Tibial artery (tissue), 4 donors: ENCODE results near the gene C17orf50.

ENCODE experiments used
- DNase-seq, 2 donors: peaks; one replicate each; pipeline ENCODE4 v3.0.0-alpha.2; 2019
- H3K27ac ChIP-seq, 2 donors: fragments of 200-600 bp; sonication (generic) in 1 of 2; 1 replicate in 1 of 2; 2 replicates in 1 of 2; pipeline ENCODE4 v1.5.1; 2018 to 2019; ENCODE audit warnings: mild to moderate bottlenecking in 1 of 2
- H3K27me3 ChIP-seq, 2 donors: fragments of 200-600 bp; sonication (generic) in 1 of 2; one replicate each; pipeline versions ENCODE4 v1.5.1 to v1.6.0; 2016 to 2019
- H3K36me3 ChIP-seq, 3 donors: fragments of 200-600 bp; sonication (generic) in 2 of 3; one replicate each; pipeline ENCODE4 v1.5.1; 2016 to 2019; ENCODE audit warnings: mild to moderate bottlenecking in 2 of 3
- H3K4me1 ChIP-seq, 4 donors: fragments of 200-600 bp; sonication (generic) in 2 of 4; 1 replicate in 3 of 4; 2 replicates in 1 of 4; pipeline ENCODE4 v1.5.1; 2016 to 2019
- H3K4me3 ChIP-seq, 2 donors: fragments of 200-600 bp; sonication (generic) in 1 of 2; 1 replicate in 1 of 2; 2 replicates in 1 of 2; pipeline ENCODE4 v1.5.1; 2018 to 2019; ENCODE audit warnings: mild to moderate bottlenecking in 2 of 2
- H3K9me3 ChIP-seq, 3 donors: fragments of 200-600 bp; sonication (generic) in 1 of 3; one replicate each; pipeline ENCODE4 v1.5.1; 2016 to 2019
- intact Hi-C: fragments of 100-400 bp; cut with DNase I; formaldehyde crosslinking; loops from one replicate; pipeline ENCODE4 v1.15.0; 2023; ENCODE audit warnings: low total_unique reads
- TF ChIP-seq, protein P1 (sequence below), 2 experiments: fragments of 200-600 bp in 1 of 2; fragments of 450-650 bp in 1 of 2; IDR thresholded peaks; one replicate each; pipeline ENCODE4 v1.5.1; 2017 to 2019; ENCODE audit warnings: antibody characterized with exemption in 2 of 2, mild to moderate bottlenecking in 1 of 2, moderate library complexity in 1 of 2

The C17orf50 gene

DNA sequence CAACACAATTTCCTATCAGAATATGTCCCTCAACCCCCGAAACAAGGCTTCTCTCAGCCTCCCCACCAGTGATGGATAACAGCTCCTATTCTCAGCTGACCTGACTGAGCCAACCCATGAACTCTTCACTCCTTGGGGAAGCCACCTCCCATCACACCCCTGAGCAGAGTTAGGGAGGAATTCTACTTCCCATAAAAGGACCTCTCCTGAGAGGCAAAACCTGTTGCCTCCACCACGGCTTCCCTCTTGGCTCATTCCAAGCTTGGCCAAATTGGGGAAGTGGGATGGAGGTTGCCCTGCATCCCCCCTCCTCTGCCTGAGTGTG is 34.9 kb upstream of the C17orf50 start:
- Histone ChIP-seq H3K4me3 (no peak overlapping the region), H3K27me3 (no peaks in the 10 kb centered on the region), H3K4me1 (peaks cover 0 to 29% (median 14%) of the 10 kb centered on the region in 4 donors), H3K27ac (no peak overlapping the region), H3K36me3 (peaks cover 40 to 55% (median 52%) of the 10 kb centered on the region in 3 donors), H3K9me3 (no peaks in the 10 kb centered on the region)
- intact Hi-C loops: no loop called here
- DNase-seq: no peak
- TF ChIP-seq, protein P1, sequence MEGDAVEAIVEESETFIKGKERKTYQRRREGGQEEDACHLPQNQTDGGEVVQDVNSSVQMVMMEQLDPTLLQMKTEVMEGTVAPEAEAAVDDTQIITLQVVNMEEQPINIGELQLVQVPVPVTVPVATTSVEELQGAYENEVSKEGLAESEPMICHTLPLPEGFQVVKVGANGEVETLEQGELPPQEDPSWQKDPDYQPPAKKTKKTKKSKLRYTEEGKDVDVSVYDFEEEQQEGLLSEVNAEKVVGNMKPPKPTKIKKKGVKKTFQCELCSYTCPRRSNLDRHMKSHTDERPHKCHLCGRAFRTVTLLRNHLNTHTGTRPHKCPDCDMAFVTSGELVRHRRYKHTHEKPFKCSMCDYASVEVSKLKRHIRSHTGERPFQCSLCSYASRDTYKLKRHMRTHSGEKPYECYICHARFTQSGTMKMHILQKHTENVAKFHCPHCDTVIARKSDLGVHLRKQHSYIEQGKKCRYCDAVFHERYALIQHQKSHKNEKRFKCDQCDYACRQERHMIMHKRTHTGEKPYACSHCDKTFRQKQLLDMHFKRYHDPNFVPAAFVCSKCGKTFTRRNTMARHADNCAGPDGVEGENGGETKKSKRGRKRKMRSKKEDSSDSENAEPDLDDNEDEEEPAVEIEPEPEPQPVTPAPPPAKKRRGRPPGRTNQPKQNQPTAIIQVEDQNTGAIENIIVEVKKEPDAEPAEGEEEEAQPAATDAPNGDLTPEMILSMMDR (IDR thresholded peaks at IDR 0.05): no peak

- Histone ChIP-seq H3K9me3 (no peaks in the 10 kb centered on the region), H3K4me3 (no peak overlapping the region), H3K27me3 (no peaks in the 10 kb centered on the region), H3K27ac (peak overlapping the region in 1 of 2 donors; percentile 29), H3K4me1 (peaks cover 0 to 34% (median 20%) of the 10 kb centered on the region in 4 donors), H3K36me3 (peaks cover 35 to 53% (median 46%) of the 10 kb centered on the region in 3 donors)
- TF ChIP-seq, protein P1 (IDR thresholded peaks at IDR 0.05): no peak
- intact Hi-C loops: no loop called here
- peak in 1 of 2 donors; percentile 68 for DNase-seq
Measured at GRCh38 chr17:35726127-35726952, 34.3 kb upstream of the C17orf50 start.

DNA sequence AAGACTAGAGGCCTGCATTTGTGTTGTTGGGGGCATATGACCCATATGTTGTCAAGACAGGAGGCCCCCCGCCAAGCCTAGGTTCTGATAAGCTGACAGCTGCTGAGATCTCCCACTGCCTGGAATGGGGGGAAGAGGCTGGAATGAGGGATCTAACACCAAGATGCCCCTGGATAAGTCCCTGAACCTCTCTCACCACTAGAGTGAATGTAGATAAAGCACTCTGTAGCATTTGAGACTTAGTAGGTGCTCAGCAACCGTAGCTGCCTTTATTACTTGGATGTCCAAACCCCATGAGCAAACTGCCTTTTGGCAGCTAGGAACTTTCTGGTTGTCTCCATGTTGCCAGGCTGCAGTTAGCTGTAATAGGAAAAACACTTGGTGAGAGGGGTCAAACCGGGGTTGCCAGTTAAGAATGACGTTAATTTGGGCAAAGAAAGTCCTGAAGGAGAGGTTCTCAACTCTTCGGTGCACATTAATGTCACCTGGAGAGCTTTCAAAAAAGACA is 33.7 kb upstream of the C17orf50 start:
- intact Hi-C loops: no loop called here
- H3K4me3 ChIP-seq: no peak overlapping the region
- H3K4me1 ChIP-seq: peaks cover 0 to 41% (median 24%) of the 10 kb centered on the region in 4 donors
- peaks cover 29 to 46% (median 40%) of the 10 kb centered on the region in 3 donors for H3K36me3 ChIP-seq
- H3K27me3 ChIP-seq: no peaks in the 10 kb centered on the region
- H3K27ac ChIP-seq: peak overlapping the region in 1 of 2 donors; percentile 29
- TF ChIP-seq, protein P1 (IDR thresholded peaks at IDR 0.05): no peak
- H3K9me3 ChIP-seq: no peaks in the 10 kb centered on the region
- DNase-seq: no peak

DNA sequence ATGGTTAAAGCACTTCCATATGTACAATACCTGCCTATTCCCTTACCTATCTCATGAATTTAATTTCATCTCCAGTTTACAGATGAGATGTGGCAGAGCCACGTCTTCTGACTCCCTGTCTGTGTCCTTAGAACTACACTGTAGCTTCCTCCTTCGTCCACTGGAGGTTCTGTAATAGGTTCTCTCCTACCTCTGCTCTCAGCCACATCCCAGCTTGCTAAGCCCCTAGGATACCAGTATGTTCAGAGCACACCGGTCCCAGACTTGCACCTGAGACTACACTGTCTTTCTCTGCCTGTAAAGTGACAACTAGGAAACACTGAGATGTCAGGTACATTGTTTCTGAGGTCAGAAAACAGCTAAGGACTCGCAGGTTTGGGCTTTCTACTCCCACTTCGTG is 33.1 kb upstream of the C17orf50 start:
- Histone ChIP-seq H3K27ac (no peak overlapping the region), H3K27me3 (no peaks in the 10 kb centered on the region), H3K9me3 (no peaks in the 10 kb centered on the region), H3K36me3 (peaks cover 29 to 46% (median 38%) of the 10 kb centered on the region in 3 donors), H3K4me1 (peaks cover 0 to 47% (median 29%) of the 10 kb centered on the region in 4 donors), H3K4me3 (no peak overlapping the region)
- TF ChIP-seq, protein P1 (IDR thresholded peaks at IDR 0.05): no peak
- no peak for DNase-seq
- intact Hi-C loops: no loop called here

GRCh38 chr17:35728551-35728950 is 32.1 kb upstream of the C17orf50 start:
- H3K9me3 ChIP-seq: no peaks in the 10 kb centered on the region
- H3K4me3 ChIP-seq: no peak overlapping the region
- peaks cover 0 to 48% (median 29%) of the 10 kb centered on the region in 4 donors for H3K4me1 ChIP-seq
- intact Hi-C loops: no loop called here
- H3K27ac ChIP-seq: no peak overlapping the region
- H3K27me3 ChIP-seq: no peaks in the 10 kb centered on the region
- H3K36me3 ChIP-seq: peaks cover 24 to 38% (median 30%) of the 10 kb centered on the region in 3 donors
- TF ChIP-seq, protein P1 (IDR thresholded peaks at IDR 0.05): no peak
- DNase-seq: no peak
